Measurements from ENCODE around the gene C2CD2L.
"Not testable (repeated sequence)": the region's sequence is repeated elsewhere in the genome, so short reads cannot be mapped to it uniquely, and the experiment has no call there.

C2CD2L gene

GRCh38 chr11:119106564-119107537 is at the start of gene C2CD2L:
Gene C2CD2L, plus strand, starts transcription at chr11:119107344. Its CDS starts 398 bp downstream, at chr11:119107742.
- TF ChIP-seq CTCF (IDR thresholded peaks at IDR 0.05; ENCODE audit: insufficient read depth, low read depth, low read length, missing control alignments): no peak
- H3K4me3 ChIP-seq (ENCODE audit: low read depth, low read length): peak within 1 kb of the TSS; percentile 80
- peak; percentile 97 for DNase-seq (ENCODE audit: low read depth)

- not testable (repeated sequence) for H3K4me3 ChIP-seq (ENCODE audit: low read depth, low read length); DNase-seq (ENCODE audit: low read depth)
These were observed 48.0 kb upstream of the C2CD2L start for GRCh38 chr11:119059128-119059527.

- no peak for DNase-seq (ENCODE audit: low read depth)
- no peak overlapping the region for H3K4me3 ChIP-seq (ENCODE audit: low read depth, low read length)
- no peak for TF ChIP-seq CTCF (IDR thresholded peaks at IDR 0.05; ENCODE audit: insufficient read depth, low read depth, low read length, missing control alignments)
These were observed 45.9 kb upstream of the C2CD2L start for GRCh38 chr11:119061256-119061655.

GRCh38 chr11:119062779-119063178 is 44.4 kb upstream of the C2CD2L start:
- no peak for TF ChIP-seq CTCF (IDR thresholded peaks at IDR 0.05; ENCODE audit: insufficient read depth, low read depth, low read length, missing control alignments)
- DNase-seq (ENCODE audit: low read depth): no peak
- no peak overlapping the region for H3K4me3 ChIP-seq (ENCODE audit: low read depth, low read length)

GRCh38 chr11:119065369-119065768 is 41.8 kb upstream of the C2CD2L start:
- no peak overlapping the region for H3K4me3 ChIP-seq (ENCODE audit: low read depth, low read length)
- DNase-seq (ENCODE audit: low read depth): peak; percentile 64
- peak; percentile 64 for TF ChIP-seq CTCF (IDR thresholded peaks at IDR 0.05; ENCODE audit: insufficient read depth, low read depth, low read length, missing control alignments)

GRCh38 chr11:119067371-119068222 is 39.5 kb upstream of the C2CD2L start, which contains the start of gene VPS11:
Gene VPS11, plus strand, starts transcription at chr11:119067818. Its CDS starts 6 bp downstream, at chr11:119067824.
- peak within 1 kb of the TSS; percentile 100 for H3K4me3 ChIP-seq (ENCODE audit: low read depth, low read length)
- DNase-seq (ENCODE audit: low read depth): peak; percentile 97
- TF ChIP-seq CTCF (IDR thresholded peaks at IDR 0.05; ENCODE audit: insufficient read depth, low read depth, low read length, missing control alignments): no peak

GRCh38 chr11:119077839-119078238 is 29.3 kb upstream of the C2CD2L start:
- no peak for DNase-seq (ENCODE audit: low read depth)
- no peak for TF ChIP-seq CTCF (IDR thresholded peaks at IDR 0.05; ENCODE audit: insufficient read depth, low read depth, low read length, missing control alignments)
- no peak overlapping the region for H3K4me3 ChIP-seq (ENCODE audit: low read depth, low read length)

All from GM12865 (cell line).